HG02759 (cell line): ENCODE measurements around the gene CLMP.
"Not testable (repeated sequence)": the region's sequence is repeated elsewhere in the genome, so short reads cannot be mapped to it uniquely, and the experiment has no call there.

ENCODE experiments used
- ATAC-seq: cut with Tn5 transposase; IDR thresholded peaks from one replicate; pipeline ENCODE4 v1.9.1; 2021; ENCODE audit warnings: mild to moderate bottlenecking, moderate library complexity; ENCODE audit not compliant: unreplicated experiment

Gene CLMP

GRCh38 chr11:123173856-123174186, 21.2 kb downstream of the CLMP start:
- ATAC-seq = no peak

GRCh38 chr11:123173040-123173855, 21.8 kb downstream of the CLMP start:
- no peak for ATAC-seq

- ATAC-seq = no peak
These were observed 24.1 kb downstream of the CLMP start for GRCh38 chr11:123170929-123171328.

- no peak for ATAC-seq
These were observed 25.2 kb downstream of the CLMP start for GRCh38 chr11:123169821-123170220.

GRCh38 chr11:123168955-123169484, 26.0 kb downstream of the CLMP start:
- no peak for ATAC-seq

- no peak for ATAC-seq
These were observed 26.8 kb downstream of the CLMP start for GRCh38 chr11:123168241-123168640.

- no peak for ATAC-seq
These were observed 28.9 kb downstream of the CLMP start for GRCh38 chr11:123166071-123166559.

- ATAC-seq = no peak
These were observed 30.2 kb downstream of the CLMP start for GRCh38 chr11:123164732-123165450.

GRCh38 chr11:123163621-123164020, 31.4 kb downstream of the CLMP start:
- ATAC-seq = no peak

- ATAC-seq = no peak
These were observed 33.5 kb downstream of the CLMP start for GRCh38 chr11:123161376-123162030.

- no peak for ATAC-seq
These were observed 35.7 kb downstream of the CLMP start for GRCh38 chr11:123159183-123159857.

GRCh38 chr11:123158033-123159003, 36.7 kb downstream of the CLMP start:
- no peak for ATAC-seq

- ATAC-seq = no peak
These were observed 42.1 kb downstream of the CLMP start for GRCh38 chr11:123152951-123153350.

GRCh38 chr11:123152346-123152745, 42.7 kb downstream of the CLMP start:
- not testable (repeated sequence) for ATAC-seq

- ATAC-seq = no peak
These were observed 43.3 kb downstream of the CLMP start for GRCh38 chr11:123151796-123152195.

- ATAC-seq = no peak
These were observed 43.7 kb downstream of the CLMP start for GRCh38 chr11:123151366-123151765.

- no peak for ATAC-seq
These were observed 44.2 kb downstream of the CLMP start for GRCh38 chr11:123150882-123151281.

- no peak for ATAC-seq
These were observed 46.1 kb downstream of the CLMP start for GRCh38 chr11:123148965-123149364.

GRCh38 chr11:123145661-123146060, 49.4 kb downstream of the CLMP start:
- ATAC-seq = no peak

- no peak for ATAC-seq
These were observed 49.8 kb downstream of the CLMP start for GRCh38 chr11:123145220-123145619.
